Astrocyte (in vitro differentiated cells and primary cell): ENCODE measurements around the gene PGF.

Experiments
- CTCF ChIP-seq: IDR thresholded peaks from 2 replicates; pipeline ENCODE4 v1.5.1; 2011; ENCODE audit warnings: low read depth, mild to moderate bottlenecking, inconsistent platforms, low read length, moderate library complexity; ENCODE audit not compliant: insufficient read depth
- EZH2 ChIP-seq: IDR thresholded peaks from 2 replicates; pipeline ENCODE4 v1.6.1; 2012; ENCODE audit warnings: mild to moderate bottlenecking, low read length, inconsistent platforms; ENCODE audit not compliant: insufficient read depth

- TF ChIP-seq CTCF (no peak), EZH2 (no peak)
These were observed 44.2 kb downstream of the PGF start for GRCh38 chr14:74911221-74911620.
